Activated CD4-positive, CD25-positive, alpha-beta regulatory T cell treated with anti-CD3 and anti-CD28 coated beads, Interleukin-2, amount 50 U/mL, for 16 hours (primary cell): Measurements from ENCODE around the gene CACNA1H.
"Not testable (repeated sequence)": the region's sequence is repeated elsewhere in the genome, so short reads cannot be mapped to it uniquely, and the experiment has no call there.

ENCODE experiments used
- DNase-seq: peaks from one replicate; pipeline ENCODE4 v3.0.0-alpha.2; 2020; ENCODE audit warnings: low read depth, low spot score

Gene CACNA1H

DNA sequence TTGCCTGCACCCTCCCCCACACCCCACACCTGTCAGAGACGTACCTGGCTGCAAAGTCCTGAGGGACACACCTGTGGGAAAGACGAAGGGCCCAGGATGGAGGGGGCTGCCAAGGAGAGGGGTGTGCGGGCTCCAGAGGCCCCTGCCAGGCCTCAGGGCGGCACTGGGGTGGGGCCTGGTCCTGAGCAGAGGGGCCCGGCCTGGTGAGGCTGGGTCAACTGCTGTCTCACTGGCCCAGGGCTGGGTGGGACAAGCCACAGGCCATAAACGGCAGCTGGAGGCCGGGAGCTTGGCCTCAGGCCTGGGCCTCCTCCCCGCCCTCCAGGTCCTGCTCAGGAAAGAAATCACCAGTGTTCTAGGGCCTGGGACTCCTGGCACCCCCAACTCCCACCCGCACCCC, 71.7 kb downstream of the CACNA1H start:
- DNase-seq: no peak

DNA sequence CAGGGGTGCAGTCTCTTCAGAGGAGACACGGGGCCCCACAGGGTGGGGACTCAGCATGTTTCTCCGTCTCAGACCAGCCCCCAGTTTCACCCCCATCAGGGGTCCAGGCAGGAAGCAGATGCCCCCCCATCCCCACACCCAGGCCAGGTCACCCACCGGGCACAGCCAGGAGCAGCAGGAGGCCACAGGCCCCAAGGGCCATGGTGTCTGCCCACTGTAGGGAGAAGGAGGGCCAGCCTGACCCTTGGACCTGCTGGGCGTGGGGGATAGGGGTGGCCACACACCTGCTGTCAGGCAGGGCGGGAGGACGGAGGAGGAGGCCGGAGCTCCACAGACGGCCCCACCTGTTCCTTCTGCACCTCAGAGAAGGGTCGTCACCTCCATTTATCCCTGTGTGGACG, 72.1 kb downstream of the CACNA1H start, which contains the start of gene TPSG1:
TPSG1 (minus strand) TSS at position 218 of the 401 bp plus-strand sequence; CDS start at position 202, 16 bp downstream.
- no peak for DNase-seq

DNA sequence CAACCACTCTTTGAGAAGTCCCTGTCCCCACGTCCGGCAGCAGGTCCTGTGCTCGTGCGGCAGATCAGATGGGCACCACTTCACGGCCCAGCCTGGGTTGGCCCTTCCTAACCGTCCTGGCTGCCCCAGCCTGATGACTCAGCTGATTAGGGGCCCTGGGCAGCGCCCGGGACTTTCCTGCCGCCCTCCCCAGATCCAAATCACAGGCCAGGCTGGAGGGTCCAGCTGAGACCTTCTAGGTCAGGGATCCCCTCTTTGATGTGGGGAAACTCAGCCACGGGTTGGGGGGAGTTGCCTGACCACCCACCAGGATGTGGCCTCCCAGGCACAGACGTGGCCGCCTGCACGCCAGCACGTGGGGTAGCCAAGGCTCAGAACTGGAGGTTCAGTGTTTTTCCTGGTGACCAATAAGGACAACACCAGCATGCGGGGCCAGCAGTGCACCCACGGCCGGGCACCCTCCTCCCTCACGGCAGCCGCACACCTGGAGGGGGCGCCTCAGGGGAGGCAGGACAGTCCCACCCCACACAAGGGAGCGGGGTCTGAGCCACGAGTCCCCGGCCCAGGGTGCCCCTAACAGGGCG, 72.9 kb downstream of the CACNA1H start:
- not testable (repeated sequence) for DNase-seq

DNA sequence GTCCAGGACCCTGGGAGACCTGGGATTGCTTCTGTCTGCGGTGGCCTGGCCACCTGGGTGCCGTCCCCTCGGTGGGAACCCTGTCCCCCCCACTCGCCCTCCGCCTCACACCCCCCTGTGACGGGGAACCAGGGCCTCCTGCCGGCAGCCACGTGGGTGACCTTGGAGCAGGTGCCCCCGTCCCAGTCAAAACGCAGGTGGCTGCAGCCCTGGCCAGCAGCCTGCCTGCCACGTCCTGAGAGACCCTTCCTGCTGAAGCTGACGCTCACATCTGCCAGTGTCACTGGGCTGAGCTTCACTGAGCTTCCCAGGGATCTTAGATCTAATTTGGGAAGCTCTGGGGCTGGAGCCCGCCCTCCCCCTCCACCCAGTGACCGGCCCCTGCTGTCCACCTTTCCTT, 73.8 kb downstream of the CACNA1H start:
- not testable (repeated sequence) for DNase-seq

DNA sequence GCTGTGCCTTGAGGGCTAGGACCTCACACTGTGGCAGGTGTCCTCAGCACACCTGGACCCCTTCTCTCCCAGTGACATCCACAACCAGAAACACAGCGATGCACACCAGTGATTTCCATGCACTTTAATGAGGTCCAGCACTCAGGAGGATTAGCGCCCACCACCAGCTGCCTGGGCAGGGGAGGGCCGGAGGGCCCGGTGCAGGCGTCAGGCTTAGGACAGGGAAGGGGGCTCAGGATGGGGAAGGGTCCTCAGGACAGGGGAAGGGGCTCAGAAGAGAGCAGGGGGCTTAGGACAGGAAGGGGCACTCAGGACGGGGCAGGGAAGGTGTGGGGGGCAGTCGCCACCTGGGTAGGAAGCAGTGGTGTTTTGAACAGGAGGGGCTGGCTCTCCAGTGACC, 75.3 kb downstream of the CACNA1H start:
- DNase-seq: not testable (repeated sequence)

DNA sequence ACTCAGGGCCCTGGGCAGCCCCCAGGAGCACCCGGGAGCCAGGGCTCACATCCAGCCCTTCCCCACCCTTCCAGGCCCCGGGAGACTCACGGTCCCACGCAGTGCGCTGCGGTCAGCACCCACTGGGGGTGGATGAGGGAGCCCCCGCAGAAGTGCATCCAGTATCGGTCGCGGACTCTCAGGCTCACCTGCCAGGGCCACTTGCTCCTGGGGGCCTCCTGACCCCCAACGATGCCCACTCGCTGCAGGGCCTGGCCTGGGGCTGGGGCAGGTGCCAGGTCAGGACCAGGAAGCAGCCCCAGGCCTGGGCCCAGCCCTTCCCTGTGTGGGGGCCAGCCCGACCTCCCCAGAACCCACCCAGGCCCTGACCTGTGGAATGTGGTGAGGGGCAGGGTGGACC, 76.6 kb downstream of the CACNA1H start:
- DNase-seq: not testable (repeated sequence)

DNA sequence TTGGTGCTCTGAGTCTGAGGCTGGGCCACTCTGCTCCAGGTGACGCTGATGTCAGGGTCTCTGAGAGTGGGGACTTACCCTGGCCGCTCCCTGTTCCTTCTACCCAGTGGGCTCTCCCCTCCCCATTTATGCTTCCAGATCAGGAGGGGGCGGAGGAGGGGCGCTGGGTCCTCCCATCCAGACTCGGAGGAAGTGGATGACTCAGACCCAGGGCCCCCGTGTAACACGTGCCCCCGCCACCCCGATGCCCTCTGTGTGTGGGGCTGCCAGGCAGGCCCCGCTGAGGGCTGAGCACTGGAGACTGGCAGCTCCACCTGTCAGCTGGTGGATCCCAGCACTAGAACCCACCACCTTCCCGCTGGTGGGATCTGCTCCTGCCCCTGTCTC, 77.2 kb downstream of the CACNA1H start, which contains the start of gene TPSB2:
TPSB2 (minus strand) TSS at position 101 of the 387 bp plus-strand sequence. CDS start 233 bp downstream, outside the sequence.
- DNase-seq: not testable (repeated sequence)

DNA sequence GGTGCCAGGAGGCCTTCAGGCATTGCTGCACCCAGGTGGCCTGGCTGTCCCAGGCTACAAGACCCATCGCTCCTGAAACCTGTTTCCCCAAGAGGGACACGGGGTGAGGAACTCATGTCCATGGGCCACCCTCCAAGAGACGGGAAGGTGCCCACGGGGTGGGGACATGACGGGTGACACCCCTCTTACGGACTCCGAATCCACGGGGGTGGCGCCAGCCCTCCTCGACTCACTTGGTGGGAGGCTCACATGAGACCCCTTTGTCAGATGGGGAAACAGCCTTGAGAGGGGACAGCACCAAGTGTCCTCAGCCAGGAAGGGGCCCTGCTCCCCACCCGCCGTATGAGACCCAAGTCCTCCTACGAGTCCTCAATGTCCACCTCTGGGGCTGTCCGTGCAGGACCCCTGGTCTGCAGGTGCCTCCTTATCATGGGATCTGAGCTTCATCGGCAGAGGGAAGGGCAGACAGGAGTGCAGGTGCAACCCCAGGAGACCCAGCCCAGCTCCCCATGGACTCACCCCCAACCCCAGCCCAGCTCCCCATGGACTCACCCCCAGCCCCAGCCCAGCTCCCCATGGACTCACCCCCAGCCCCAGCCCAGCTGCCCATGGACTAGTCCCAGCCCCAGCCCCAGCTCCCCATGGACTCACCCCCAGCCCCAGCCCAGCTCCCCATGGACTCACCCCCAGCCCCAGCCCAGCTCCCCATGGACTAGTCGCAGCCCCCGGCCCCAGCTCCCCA, 77.7 kb downstream of the CACNA1H start:
- DNase-seq: not testable (repeated sequence)

DNA sequence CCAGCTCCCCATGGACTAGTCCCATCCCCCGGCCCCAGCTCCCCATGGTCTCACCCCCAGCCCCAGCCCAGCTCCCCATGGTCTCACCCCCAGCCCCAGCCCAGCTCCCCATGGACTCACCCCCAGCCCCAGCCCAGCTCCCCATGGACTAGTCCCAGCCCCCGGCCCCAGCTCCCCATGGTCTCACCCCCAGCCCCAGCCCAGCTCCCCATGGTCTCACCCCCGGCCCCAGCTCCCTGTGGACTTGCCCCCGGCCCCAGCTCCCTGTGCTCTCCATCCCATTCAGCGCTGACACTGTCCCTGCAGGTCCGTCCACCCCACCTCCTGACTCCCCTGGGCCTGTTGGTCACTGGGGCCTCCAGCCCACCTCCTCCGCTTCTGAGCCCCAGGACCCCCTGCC, 78.4 kb downstream of the CACNA1H start:
- DNase-seq: not testable (repeated sequence)

DNA sequence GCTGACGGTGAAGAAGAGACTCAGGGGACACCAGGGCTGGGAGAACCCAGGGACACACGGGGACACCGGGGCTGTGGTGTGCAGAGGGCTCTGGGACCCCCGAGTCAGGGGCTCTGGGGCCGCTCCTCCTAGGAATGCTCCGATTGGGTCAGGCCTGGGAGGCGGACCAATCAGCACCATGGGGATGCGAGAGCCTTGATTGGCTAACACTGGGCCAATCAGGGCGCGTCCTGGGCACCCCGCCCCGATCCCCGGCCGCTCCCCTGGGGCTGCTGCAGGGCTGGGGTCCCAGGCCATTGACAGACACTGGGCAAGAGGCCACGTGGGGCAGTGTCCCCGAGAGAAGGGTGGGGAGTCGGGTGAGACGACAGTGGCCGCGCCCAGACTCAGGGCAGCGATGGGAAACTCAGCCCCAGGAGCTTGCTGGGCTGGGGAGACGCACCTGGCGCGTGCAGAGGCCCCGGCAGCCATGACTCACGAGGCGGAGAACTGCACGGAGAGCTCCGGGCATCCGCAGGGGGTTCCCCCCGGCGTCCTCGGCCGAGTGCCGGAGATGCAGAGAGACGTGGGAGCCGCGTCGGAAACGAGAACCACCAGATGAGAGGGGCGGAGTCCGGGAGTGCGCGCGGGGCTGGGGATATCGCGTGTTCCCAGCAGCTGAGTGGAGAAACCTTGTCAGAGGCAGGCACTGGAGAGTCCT, 79.3 kb downstream of the CACNA1H start:
- DNase-seq: not testable (repeated sequence)

DNA sequence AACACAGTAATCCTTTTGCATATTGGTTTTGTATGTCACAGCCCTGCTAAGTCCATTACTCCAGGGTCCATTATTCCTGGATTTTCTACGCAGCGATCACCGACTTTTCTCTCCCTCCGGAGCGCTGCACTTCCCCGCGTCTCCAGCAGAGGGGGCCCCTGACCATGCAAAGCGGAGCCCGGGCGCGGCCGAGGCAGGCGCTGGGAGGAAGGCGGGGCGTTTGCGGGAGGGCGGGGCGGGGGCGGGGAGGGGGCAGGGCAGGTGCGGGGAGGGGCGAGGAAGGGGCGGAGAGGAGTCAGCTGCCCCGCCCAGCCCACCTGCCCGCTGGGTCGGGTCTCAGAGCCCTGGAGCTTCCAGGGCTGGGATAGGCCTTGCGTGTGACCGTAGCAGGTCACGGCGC, 83.8 kb downstream of the CACNA1H start:
- DNase-seq: not testable (repeated sequence)

DNA sequence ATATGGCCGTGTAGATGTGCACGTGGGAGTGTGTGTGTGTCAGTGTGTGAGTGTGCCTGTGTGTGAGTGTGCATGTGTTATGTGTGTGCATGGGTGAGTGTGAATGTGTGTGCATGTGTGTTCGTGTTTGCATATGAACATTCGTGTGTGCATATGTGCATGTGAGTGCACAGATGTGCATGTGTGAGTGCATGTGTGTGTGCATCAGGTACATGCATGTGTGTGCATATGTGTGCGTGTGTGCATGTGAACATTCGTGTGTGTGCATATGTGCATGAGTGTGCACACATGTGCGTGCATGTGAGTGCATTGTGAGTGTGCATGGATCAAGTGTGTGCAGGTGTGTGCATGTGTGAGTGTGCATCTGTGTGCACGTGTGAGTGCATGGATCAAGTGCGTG, 85.1 kb downstream of the CACNA1H start:
- DNase-seq: no peak

DNA sequence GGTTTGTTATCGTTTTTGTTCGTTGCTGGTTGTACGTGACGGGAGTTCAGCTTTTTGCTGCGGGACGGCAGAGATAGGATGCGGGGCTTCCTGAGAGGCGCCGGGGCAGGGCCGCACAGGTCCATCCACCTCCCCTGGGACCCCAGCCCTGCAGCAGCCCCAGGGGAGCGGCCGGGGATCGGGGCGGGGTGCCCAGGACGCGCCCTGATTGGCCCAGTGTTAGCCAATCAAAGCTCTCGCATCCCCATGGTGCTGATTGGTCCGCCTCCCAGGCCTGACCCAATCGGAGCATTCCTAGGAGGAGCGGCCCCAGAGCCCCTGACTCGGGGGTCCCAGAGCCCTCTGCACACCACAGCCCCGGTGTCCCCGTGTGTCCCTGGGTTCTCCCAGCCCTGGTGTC, 86.0 kb downstream of the CACNA1H start:
- DNase-seq: not testable (repeated sequence)

DNA sequence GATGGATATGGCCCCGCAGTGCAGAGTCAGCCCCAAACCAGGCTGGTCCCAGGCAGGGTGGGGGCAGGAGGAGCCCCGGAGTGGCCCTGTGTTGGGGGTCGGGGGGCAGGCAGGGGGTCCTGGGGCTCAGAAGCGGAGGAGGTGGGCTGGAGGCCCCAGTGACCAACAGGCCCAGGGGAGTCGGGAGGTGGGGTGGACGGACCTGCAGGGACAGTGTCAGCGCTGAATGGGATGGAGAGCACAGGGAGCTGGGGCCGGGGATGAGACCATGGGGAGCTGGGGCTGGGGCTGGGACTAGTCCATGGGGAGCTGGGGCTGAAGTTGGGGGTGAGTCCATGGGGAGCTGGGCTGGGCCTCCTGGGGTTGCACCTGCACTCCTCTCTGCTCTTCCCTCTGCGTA, 86.7 kb downstream of the CACNA1H start:
- DNase-seq: not testable (repeated sequence)

DNA sequence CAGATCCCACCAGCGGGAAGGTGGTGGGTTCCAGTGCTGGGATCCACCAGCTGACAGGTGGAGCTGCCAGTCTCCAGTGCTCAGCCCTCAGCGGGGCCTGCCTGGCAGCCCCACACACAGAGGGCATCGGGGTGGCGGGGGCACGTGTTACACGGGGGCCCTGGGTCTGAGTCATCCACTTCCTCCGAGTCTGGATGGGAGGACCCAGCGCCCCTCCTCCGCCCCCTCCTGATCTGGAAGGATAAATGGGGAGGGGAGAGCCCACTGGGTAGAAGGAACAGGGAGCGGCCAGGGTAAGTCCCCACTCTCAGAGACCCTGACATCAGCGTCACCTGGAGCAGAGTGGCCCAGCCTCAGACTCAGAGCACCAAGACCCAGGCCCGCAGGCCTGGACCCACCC, 87.5 kb downstream of the CACNA1H start, which contains the start of gene TPSAB1:
TPSAB1 (plus strand) TSS at position 270 of the 400 bp plus-strand sequence. CDS start 234 bp downstream, outside the sequence.
- DNase-seq: not testable (repeated sequence)

DNA sequence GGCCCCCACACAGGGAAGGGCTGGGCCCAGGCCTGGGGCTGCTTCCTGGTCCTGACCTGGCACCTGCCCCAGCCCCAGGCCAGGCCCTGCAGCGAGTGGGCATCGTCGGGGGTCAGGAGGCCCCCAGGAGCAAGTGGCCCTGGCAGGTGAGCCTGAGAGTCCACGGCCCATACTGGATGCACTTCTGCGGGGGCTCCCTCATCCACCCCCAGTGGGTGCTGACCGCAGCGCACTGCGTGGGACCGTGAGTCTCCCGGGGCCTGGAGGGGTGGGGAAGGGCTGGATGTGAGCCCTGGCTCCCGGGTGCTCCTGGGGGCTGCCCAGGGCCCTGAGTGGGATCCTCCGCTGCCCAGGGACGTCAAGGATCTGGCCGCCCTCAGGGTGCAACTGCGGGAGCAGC, 88.2 kb downstream of the CACNA1H start:
- not testable (repeated sequence) for DNase-seq

DNA sequence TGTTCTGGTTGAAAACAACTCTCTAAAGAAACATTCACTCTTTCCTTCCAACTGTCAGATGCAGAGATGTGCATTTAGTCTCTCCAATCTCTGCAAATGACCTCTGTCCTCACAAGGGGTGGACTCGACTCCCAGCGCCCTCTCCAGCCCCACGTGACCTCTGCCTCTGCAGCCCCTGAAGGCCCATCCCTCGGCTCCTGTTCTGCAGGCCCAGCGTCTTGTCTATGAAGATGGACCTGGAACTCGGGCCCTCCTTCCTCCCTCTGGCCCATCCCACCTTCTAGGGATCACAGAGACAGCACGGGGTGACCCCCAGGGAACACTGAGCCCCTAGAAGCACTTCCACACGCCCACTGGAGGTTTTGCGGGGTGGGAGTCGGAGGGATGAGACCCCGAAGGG, 90.5 kb downstream of the CACNA1H start:
- not testable (repeated sequence) for DNase-seq

DNA sequence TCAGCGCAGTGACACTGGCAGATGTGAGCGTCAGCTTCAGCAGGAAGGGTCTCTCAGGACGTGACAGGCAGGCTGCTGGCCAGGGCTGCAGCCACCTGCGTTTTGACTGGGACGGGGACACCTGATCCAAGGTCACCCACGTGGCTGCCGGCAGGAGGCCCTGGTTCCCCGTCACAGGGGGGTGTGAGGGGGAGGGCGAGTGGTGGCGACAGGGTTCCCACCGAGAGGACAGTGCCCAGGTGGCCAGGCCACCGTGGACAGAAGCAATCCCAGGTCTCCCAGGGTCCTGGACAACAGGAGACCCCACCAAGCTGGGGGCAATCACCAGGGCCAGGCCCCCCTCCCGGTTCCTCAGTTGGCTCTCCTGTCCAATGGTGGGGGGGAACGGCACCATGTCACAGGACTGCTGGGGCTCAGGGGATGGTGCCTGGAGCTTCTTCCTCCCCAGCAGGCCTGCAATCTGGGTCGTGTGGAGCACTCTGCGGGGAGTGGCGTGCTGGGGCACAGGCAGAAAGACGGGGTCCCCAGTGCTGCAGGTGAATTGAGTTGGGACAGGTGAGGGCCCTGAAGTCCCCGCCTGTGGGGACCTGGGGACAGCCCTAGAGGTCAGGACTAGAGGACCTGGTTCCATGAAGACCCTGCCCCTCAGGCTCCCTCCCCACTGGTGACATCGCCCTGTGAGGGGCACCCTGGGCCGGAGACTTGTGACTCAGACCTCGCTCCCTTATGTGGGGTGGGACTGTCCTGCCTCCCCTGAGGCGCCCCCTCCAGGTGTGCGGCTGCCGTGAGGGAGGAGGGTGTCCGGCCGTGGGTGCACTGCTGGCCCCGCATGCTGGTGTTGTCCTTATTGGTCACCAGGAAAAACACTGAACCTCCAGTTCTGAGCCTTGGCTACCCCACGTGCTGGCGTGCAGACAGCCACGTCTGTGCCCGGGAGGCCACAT, 91.3 kb downstream of the CACNA1H start:
- not testable (repeated sequence) for DNase-seq

DNA sequence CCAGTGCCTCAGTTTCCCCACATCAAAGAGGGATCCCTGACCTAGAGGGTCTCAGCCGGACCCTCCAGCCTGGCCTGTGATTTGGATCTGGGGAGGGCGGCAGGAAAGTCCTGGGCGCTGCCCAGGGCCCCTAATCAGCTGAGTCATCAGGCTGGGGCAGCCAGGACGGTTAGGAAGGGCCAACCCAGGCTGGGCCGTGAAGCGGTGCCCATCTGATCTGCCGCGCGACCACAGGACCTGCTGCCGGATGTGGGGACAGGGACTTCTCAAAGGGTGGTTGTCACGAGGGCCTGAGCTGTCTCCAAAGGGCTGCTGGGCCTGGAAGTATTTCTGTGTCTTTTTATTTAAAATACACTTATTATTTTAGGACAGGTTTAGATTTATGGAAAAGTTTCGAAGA, 92.0 kb downstream of the CACNA1H start:
- DNase-seq: no peak

DNA sequence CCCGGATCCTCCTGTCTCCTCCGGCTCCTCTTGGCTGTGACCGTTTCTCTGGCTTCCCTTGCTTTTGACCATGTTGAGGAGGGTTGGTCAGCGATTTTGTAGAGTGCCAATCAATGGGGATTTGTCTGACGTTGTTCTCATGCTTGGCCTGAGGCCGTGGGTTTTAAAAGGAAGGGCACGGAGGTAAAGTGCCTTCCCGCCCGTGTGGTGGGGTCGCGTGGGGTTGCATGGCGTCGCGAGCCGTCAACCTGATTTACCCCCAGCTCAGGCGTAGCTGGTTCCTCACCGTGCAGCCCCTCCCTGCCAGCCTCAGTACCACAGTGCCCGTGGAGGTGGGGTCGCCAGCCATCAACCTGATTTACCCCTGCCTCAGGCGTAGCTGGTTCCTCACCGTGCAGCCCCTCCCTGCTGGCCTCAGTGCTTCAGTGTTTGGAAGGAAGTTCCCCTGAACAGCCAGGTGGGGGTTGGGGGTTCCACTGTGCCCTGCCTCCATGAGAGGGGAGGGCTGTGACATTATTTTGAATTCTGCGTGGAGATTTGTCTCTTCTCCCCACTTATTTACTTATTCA, 92.6 kb downstream of the CACNA1H start:
- no peak for DNase-seq
